ENCODE measurements around the gene PHOSPHO1. TPM values are rescaled to one million over a fixed set of nuclear protein-coding genes. Genes with fewer than 3 reads are reported as not detected.

The PHOSPHO1 gene
- total and polyA plus RNA-seq, 2 donors (not counting 1 experiment from before 2014, with no cell fraction given): 0.14 to 0.17 TPM

- no peak for TF ChIP-seq CTCF (conservative IDR thresholded peaks at IDR 0.05 in 1 of 2, IDR thresholded peaks at IDR 0.05 in 1 of 2; ENCODE audit: low read depth in 1 of 2, low read length in 2 of 2)
- no peak for TF ChIP-seq EZH2 (IDR thresholded peaks at IDR 0.05; ENCODE audit: low read length, missing control alignments)
- Histone ChIP-seq H3K36me3 (ENCODE audit: control insufficient read depth, insufficient read depth, low read length) (no peaks in the 10 kb centered on the region), H3K4me1 (ENCODE audit: control insufficient read depth, extremely low read depth, insufficient read depth, low read length) (no peaks in the 10 kb centered on the region), H3K4me2 (ENCODE audit: extremely low read depth, insufficient read depth, low read length) (no peak overlapping the region), H3K79me2 (ENCODE audit: control insufficient read depth, insufficient read depth, low read length) (no peaks in the 10 kb centered on the region), H3K27ac (ENCODE audit: insufficient read depth, low read length) (no peak overlapping the region), H4K20me1 (ENCODE audit: control insufficient read depth, extremely low read depth, insufficient read depth, low read length) (no peaks in the 10 kb centered on the region), H3K27me3 (ENCODE audit: control insufficient read depth, insufficient read depth, low read length) (no peaks in the 10 kb centered on the region), H3K4me3 (replicated peaks in 1 of 4; ENCODE audit: control extremely low read depth in 1 of 4, insufficient read depth in 1 of 4, low read depth in 3 of 4, low read length in 4 of 4) (no peak overlapping the region), H3K9ac (ENCODE audit: insufficient read depth, low read length) (no peak overlapping the region), H2AFZ (ENCODE audit: low read length) (no peak overlapping the region), H3K9me3 (ENCODE audit: control insufficient read depth, insufficient read depth, low read depth, low read length) (no peaks in the 10 kb centered on the region)
- no peak for DNase-seq (ENCODE audit: low read depth in 2 of 2)
Measured at GRCh38 chr17:49203796-49204195, 26.8 kb downstream of the PHOSPHO1 start.

- no peaks in the 10 kb centered on the region for H3K79me2 ChIP-seq (ENCODE audit: control insufficient read depth, insufficient read depth, low read length)
- no peak overlapping the region for H3K27ac ChIP-seq (ENCODE audit: insufficient read depth, low read length)
- DNase-seq (ENCODE audit: low read depth in 2 of 2): peak in 1 of 2 donors; percentile 93
- no peaks in the 10 kb centered on the region for H4K20me1 ChIP-seq (ENCODE audit: control insufficient read depth, extremely low read depth, insufficient read depth, low read length)
- H2AFZ ChIP-seq (ENCODE audit: low read length): no peak overlapping the region
- no peaks in the 10 kb centered on the region for H3K4me1 ChIP-seq (ENCODE audit: control insufficient read depth, extremely low read depth, insufficient read depth, low read length)
- no peaks in the 10 kb centered on the region for H3K9me3 ChIP-seq (ENCODE audit: control insufficient read depth, insufficient read depth, low read depth, low read length)
- H3K36me3 ChIP-seq (ENCODE audit: control insufficient read depth, insufficient read depth, low read length): no peaks in the 10 kb centered on the region
- no peak overlapping the region for H3K4me3 ChIP-seq (replicated peaks in 1 of 4; ENCODE audit: control extremely low read depth in 1 of 4, insufficient read depth in 1 of 4, low read depth in 3 of 4, low read length in 4 of 4)
- H3K27me3 ChIP-seq (ENCODE audit: control insufficient read depth, insufficient read depth, low read length): no peaks in the 10 kb centered on the region
- no peak overlapping the region for H3K4me2 ChIP-seq (ENCODE audit: extremely low read depth, insufficient read depth, low read length)
- no peak for TF ChIP-seq EZH2 (IDR thresholded peaks at IDR 0.05; ENCODE audit: low read length, missing control alignments)
- no peak for TF ChIP-seq CTCF (conservative IDR thresholded peaks at IDR 0.05 in 1 of 2, IDR thresholded peaks at IDR 0.05 in 1 of 2; ENCODE audit: low read depth in 1 of 2, low read length in 2 of 2)
- H3K9ac ChIP-seq (ENCODE audit: insufficient read depth, low read length): no peak overlapping the region
Measured at GRCh38 chr17:49201481-49201927, 29.1 kb downstream of the PHOSPHO1 start.

- Histone ChIP-seq H3K27me3 (ENCODE audit: control insufficient read depth, insufficient read depth, low read length) (no peaks in the 10 kb centered on the region), H3K4me1 (ENCODE audit: control insufficient read depth, extremely low read depth, insufficient read depth, low read length) (no peaks in the 10 kb centered on the region), H3K4me2 (ENCODE audit: extremely low read depth, insufficient read depth, low read length) (no peak overlapping the region), H3K79me2 (ENCODE audit: control insufficient read depth, insufficient read depth, low read length) (no peaks in the 10 kb centered on the region), H3K9me3 (ENCODE audit: control insufficient read depth, insufficient read depth, low read depth, low read length) (no peaks in the 10 kb centered on the region), H3K36me3 (ENCODE audit: control insufficient read depth, insufficient read depth, low read length) (no peaks in the 10 kb centered on the region), H3K9ac (ENCODE audit: insufficient read depth, low read length) (no peak overlapping the region), H4K20me1 (ENCODE audit: control insufficient read depth, extremely low read depth, insufficient read depth, low read length) (no peaks in the 10 kb centered on the region), H2AFZ (ENCODE audit: low read length) (no peak overlapping the region), H3K4me3 (replicated peaks in 1 of 4; ENCODE audit: control extremely low read depth in 1 of 4, insufficient read depth in 1 of 4, low read depth in 3 of 4, low read length in 4 of 4) (no peak overlapping the region), H3K27ac (ENCODE audit: insufficient read depth, low read length) (no peak overlapping the region)
- no peak for TF ChIP-seq CTCF (conservative IDR thresholded peaks at IDR 0.05 in 1 of 2, IDR thresholded peaks at IDR 0.05 in 1 of 2; ENCODE audit: low read depth in 1 of 2, low read length in 2 of 2)
- TF ChIP-seq EZH2 (IDR thresholded peaks at IDR 0.05; ENCODE audit: low read length, missing control alignments): no peak
- no peak for DNase-seq (ENCODE audit: low read depth in 2 of 2)
Measured at GRCh38 chr17:49200423-49201083, 30.0 kb downstream of the PHOSPHO1 start.

Measured in fibroblast of lung (primary cell).